ENCODE data around the gene IL12B.
"Not testable (repeated sequence)": the region's sequence is repeated elsewhere in the genome, so short reads cannot be mapped to it uniquely, and the experiment has no call there.

IL12B gene

GRCh38 chr5:159330131-159330800, at the start of gene IL12B:
IL12B (minus strand) TSS chr5:159330487; CDS start chr5:159326782, 3,705 bp downstream.
- DNase-seq (ENCODE audit: low spot score) = peak; percentile 56

- DNase-seq (ENCODE audit: low spot score) = no peak
These were observed 47.4 kb upstream of the IL12B start for GRCh38 chr5:159377653-159378052.

DNA sequence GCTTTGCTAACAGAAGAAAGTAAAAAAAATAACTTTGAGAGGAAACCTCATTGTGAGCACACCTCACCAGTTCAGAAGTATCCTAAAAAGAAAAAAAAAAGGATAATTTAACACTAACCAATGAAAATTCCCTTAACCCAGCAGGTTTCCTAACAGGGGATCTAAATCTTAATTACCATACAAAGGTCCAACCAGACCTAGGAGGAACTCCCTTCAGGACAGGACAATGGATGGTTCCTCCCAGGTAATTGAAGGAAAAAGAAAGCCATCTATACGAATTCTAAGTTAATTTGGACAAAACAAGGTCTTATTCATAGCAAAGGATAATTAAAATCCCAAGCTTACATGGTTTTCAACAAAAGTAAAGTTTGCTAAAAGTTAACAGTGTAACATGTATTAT, 37.6 kb upstream of the IL12B start:
- DNase-seq (ENCODE audit: low spot score) = not testable (repeated sequence)

- DNase-seq (ENCODE audit: low spot score) = not testable (repeated sequence)
These were observed 36.5 kb upstream of the IL12B start for GRCh38 chr5:159366776-159367175.

GRCh38 chr5:159362220-159362619, 31.9 kb upstream of the IL12B start:
- DNase-seq (ENCODE audit: low spot score) = no peak

GRCh38 chr5:159359871-159360270, 29.6 kb upstream of the IL12B start:
- not testable (repeated sequence) for DNase-seq (ENCODE audit: low spot score)

DNA sequence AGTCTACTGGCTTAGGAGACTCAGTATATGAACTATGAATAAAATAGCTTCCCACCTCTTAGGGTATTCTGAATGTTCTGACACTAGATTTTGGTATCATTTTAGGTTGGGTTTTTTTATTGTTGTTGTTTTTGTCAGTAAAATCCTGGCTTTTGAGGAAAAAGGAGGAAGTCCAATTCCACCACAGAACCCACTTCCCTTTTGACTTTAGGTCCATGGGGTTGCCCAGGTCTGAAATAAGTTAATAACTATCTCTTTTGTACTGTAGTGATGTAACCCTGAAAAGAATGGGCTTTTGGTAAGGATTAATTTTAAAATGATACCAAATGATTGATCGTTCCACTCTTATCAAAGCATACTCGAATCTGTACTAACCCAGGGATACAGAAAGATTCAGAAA, 29.1 kb upstream of the IL12B start:
- DNase-seq (ENCODE audit: low spot score) = no peak

- no peak for DNase-seq (ENCODE audit: low spot score)
These were observed 23.5 kb upstream of the IL12B start for GRCh38 chr5:159353661-159354252.

- DNase-seq (ENCODE audit: low spot score) = not testable (repeated sequence)
These were observed 20.4 kb upstream of the IL12B start for GRCh38 chr5:159350644-159351043.

GRCh38 chr5:159350216-159350615, 19.9 kb upstream of the IL12B start:
- not testable (repeated sequence) for DNase-seq (ENCODE audit: low spot score)

DNA sequence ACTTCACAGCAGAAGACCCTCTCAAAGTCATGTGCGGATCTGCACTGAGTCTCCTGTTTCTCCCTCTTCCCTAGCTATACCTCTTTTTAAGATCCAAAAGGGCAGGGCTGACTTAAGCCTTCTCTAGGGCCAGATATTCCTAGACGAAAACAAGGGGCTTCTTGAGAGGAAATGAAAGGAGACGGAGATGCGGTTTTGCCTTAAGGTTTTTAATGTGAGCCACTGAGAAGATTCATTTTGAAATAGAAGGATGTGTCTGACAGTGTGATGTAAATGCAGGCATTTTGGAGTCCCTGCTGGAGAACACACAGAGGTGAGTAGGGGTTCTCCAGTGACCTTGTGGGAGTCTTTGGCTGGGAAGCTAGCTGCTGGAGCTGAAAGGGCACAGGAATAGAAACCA, 15.6 kb upstream of the IL12B start:
- DNase-seq (ENCODE audit: low spot score) = no peak

DNA sequence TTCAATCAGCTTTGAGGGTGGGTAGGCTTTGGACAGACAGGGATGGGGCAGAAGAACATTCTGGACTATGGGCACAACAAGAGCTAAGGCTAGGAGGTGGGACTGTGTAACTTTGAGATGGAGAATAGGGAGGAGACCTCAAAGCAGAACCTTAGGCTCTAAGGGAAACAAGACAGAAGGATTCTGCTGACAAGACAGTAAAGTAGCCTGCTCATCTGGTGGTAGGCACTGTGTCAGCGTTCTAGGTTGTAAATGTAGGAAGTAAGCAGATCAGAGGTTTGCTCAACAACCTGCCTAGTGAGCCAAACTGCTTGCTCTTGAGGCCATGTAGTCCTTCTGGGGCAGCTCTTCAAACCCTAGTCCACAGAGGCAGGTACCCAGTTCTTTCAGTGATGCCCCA, 15.0 kb upstream of the IL12B start:
- no peak for DNase-seq (ENCODE audit: low spot score)

GRCh38 chr5:159343295-159344094, 13.2 kb upstream of the IL12B start:
- DNase-seq (ENCODE audit: low spot score) = no peak

DNA sequence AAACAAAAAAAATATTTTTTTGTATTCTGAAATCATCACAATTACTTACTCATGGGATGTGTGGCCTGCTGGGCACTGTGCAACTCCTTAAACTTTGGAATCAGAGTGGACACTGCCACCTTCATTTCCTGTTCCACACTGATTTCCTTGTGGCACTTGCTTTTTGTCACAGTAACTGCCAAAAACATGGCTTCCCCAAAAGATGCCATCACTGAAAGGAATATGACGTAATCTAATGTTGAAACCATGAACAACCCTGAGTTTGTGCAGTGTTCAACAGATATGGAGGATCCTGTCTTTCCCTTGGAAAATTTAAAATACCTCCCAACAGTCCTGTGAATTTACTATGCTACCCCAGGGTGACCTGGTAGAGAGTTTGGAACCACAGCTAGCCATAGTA, 12.6 kb upstream of the IL12B start:
- DNase-seq (ENCODE audit: low spot score) = no peak

DNA sequence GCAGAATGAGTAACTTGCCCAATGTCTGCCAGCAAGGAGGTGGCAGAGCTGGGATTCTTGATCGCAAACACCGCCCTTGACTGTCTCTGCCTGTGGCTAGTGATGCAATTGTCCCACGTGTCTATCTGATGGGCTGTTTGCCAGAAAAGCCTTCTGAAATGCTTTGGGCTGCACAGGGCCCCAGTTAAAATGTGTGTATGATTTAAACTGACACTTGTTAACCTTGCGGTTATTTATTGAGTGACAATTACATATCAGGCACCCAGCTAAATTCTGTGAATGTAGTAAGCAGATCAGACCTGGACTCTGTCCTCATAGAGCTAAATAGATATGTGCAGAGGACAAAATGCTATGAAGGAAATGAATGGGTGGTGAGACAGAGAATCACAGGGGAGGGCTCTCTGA, 11.6 kb upstream of the IL12B start:
- DNase-seq (ENCODE audit: low spot score) = peak; percentile 82

GRCh38 chr5:159341145-159341544, 10.9 kb upstream of the IL12B start:
- no peak for DNase-seq (ENCODE audit: low spot score)

DNA sequence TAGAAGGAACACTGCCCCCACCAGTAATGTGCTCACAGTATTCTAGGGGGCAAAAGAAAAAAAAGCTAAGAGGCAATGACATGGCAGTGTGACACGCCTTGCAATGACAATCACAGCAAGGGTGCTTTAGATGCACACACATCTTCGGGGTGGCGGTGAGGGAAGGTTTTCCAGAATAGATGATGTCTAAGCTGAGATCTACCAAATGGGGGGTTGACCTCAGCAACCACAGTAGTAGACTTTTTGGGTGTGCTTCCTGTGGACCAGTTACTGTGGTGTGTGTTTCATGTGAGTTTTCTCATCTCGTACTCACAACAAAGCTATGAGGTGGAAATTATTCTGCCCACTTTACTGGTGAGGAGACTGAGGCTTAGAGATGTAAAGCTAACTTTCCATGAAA, 10.2 kb upstream of the IL12B start:
- DNase-seq (ENCODE audit: low spot score) = no peak

DNA sequence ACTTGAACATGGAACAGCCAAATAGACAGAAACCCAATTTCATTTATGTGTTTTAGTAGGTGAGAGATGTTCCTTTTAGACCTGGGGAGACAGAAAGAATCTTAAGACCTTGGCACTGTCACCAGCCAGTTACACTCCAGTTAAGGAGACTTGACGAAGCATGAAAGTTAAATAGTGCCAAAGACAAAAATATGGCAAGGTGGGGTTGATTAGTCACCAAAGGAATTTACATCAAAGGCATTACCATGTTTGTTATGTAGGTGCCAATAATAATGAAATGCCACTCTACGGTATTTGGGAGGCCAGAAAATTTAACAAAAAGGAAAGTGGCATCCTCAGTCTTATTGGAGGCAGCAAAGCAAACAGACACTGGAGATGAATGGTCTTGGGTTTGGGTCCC, 9.2 kb upstream of the IL12B start:
- no peak for DNase-seq (ENCODE audit: low spot score)

- no peak for DNase-seq (ENCODE audit: low spot score)
These were observed 7.8 kb upstream of the IL12B start for GRCh38 chr5:159338118-159338517.

DNA sequence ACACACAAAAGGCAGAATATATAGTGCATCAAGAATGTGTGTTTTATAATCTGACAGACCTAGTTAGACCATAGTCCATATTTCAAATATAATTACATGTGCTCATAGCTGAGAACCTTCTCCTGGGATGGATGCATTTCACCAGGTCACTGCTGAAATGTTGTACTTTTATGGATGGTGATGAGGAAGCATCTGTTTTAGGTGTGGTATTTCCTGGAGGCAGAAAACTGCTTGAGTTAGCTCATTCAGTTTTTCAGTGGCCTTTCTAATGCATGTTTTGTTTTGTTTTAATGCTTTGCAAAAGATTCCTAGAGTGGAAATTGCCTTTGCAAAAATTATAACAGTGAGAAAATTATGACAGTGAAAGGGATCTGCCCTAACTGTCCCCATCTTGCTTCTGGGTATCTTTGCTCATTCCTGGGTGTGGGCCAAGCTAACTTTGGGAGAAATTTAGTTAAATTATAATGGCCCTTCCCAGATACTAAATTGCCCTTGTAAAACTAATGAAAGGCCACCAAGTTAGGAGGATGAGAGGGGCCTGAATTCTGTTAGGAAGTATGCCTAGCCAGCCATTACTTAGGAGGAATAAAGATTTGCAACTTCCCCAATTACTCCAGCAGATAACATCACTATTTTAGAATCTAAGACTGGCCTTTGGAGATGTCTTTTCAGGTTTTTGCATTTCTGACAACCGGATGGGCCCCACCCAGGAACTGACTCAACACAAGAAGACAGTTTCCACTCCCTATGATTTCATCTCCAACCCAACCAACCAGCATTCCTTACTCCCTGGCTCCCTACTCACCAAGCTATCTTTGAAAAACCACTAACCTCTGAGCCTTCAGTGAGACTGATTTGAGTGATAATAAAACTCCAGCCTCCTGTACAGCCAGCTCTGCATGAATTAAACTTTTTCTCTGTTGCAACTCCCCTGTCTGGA, 7.0 kb upstream of the IL12B start:
- DNase-seq (ENCODE audit: low spot score) = peak; percentile 58

DNA sequence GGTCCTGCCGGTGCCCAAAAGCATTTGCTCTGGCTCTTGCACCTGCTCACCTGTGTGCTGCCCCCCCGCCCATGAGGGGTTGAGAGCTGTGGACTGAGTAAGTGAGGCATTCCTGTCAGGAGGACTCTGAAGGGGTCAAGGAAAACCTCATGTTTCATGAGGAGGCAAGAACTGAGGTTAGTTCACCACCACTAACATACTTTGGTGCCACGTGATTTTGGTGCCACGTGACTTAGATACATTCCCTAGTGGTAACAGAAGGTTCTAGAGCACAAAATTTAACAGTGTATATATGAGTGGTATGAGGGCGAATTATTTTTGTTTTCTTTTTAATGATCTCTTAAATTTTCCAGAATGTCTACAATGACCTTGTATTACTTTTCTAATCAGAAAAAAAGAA, 6.3 kb upstream of the IL12B start:
- DNase-seq (ENCODE audit: low spot score) = no peak

- DNase-seq (ENCODE audit: low spot score) = no peak
These were observed 3.2 kb upstream of the IL12B start for GRCh38 chr5:159333545-159333925.

Data from AG20443 (cell line).